Measurements from ENCODE around the gene RPL27. TPM values are rescaled to one million over a fixed set of nuclear protein-coding genes. Genes with fewer than 3 reads are reported as not detected.
A peak's percentile ranks its signal among the peaks of the same experiment; 100 is the strongest.

Gene RPL27
- total and polyA plus RNA-seq, 2 of the 13 experiments (the other 11 are each of a cell fraction or from before 2014, with no cell fraction given), result 1,585 to 5,840 TPM

DNA sequence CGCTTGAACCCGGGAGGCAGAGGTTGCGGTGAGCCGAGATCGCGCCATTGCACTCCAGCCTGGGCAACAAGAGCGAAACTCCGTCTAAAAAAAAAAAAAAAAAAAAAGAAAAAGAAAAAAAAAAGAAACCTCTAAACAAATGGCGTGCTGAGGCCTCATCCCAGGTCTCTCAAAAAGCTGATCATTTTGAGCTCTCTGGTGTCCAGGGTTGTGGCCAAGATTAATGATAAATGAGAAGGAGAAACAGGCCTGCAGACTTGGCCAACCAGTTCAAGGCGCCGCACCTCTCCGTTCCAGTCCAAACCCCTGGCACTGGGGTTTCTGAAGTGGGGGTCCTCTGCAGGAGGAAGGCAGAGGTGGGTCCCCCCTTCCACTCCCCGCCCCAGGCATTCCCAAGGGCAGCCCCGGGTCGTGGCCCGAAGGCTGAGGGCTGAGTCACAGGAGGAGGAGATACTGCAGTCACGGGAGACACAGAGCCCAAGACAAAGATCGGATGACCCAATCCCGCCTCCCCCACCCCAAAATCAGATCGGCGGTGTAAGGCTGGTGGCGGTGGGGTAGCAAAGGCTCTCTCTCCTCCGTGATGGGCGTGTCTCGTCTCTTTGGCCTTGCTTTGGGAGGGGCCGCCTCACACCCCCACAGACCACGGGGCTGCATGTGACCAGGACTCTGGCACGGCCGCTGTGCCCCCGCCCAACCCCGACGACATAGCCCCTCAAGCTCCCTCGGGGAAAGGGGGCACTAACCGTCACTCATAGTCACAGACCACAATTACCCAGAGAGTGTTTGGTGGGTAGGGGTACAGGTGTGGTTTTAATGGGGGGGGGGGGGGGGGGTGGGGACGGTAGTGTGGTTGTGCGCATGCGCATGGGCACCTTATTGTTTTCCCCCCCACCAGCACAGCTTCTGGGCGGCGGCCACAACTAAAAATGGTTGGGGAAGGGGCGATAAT is 22.8 kb downstream of the RPL27 start (continued):
- TF ChIP-seq CBX2 (IDR thresholded peaks at IDR 0.05; ENCODE audit: low read depth, low read length) (no peak), CBX2 (CRISPR knock-in tag; IDR thresholded peaks at IDR 0.05; ENCODE audit: low read depth) (no peak; the same call in 1 of the 2 replicates), SALL2 (CRISPR knock-in tag; IDR thresholded peaks at IDR 0.05) (0 out of 2 replicates have a peak, but pooled peaks have one; percentile 26), ZNF296 (CRISPR knock-in tag; conservative IDR thresholded peaks at IDR 0.05) (0 out of 2 replicates have a peak, but pooled peaks have one; percentile 28), ZNF792 (CRISPR knock-in tag; IDR thresholded peaks at IDR 0.05) (0 out of 2 replicates have a peak, but pooled peaks have one; percentile 19), RBFOX2 (IDR thresholded peaks at IDR 0.05; ENCODE audit: low read depth, low read length) (no peak), ZNF660 (CRISPR knock-in tag; IDR thresholded peaks at IDR 0.05; ENCODE audit: borderline replicate concordance, low read depth) (no peak), TEAD2 (CRISPR knock-in tag; IDR thresholded peaks at IDR 0.05) (no peak), ZSCAN12 (CRISPR knock-in tag; IDR thresholded peaks at IDR 0.05) (no peak), STAG1 (CRISPR knock-in tag; IDR thresholded peaks at IDR 0.05) (no peak), ZNF282 (IDR thresholded peaks at IDR 0.05; ENCODE audit: partially characterized antibody) (no peak), ZNF253 (CRISPR knock-in tag; IDR thresholded peaks at IDR 0.05; ENCODE audit: borderline replicate concordance) (0 out of 2 replicates have a peak, but pooled peaks have one; percentile 8), KDM6A (CRISPR knock-in tag; IDR thresholded peaks at IDR 0.05; ENCODE audit: low read depth) (no peak), NFE2L1 (CRISPR knock-in tag; IDR thresholded peaks at IDR 0.05; ENCODE audit: borderline replicate concordance) (no peak), CEBPG (CRISPR knock-in tag; IDR thresholded peaks at IDR 0.05) (peak; percentile 22; the same call in 1 of the 2 replicates)
- TF ChIP-seq, protein P1, sequence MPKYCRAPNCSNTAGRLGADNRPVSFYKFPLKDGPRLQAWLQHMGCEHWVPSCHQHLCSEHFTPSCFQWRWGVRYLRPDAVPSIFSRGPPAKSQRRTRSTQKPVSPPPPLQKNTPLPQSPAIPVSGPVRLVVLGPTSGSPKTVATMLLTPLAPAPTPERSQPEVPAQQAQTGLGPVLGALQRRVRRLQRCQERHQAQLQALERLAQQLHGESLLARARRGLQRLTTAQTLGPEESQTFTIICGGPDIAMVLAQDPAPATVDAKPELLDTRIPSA (CRISPR knock-in tag; IDR thresholded peaks at IDR 0.05; ENCODE audit: borderline replicate concordance), result no peak
- TF ChIP-seq, protein P2, sequence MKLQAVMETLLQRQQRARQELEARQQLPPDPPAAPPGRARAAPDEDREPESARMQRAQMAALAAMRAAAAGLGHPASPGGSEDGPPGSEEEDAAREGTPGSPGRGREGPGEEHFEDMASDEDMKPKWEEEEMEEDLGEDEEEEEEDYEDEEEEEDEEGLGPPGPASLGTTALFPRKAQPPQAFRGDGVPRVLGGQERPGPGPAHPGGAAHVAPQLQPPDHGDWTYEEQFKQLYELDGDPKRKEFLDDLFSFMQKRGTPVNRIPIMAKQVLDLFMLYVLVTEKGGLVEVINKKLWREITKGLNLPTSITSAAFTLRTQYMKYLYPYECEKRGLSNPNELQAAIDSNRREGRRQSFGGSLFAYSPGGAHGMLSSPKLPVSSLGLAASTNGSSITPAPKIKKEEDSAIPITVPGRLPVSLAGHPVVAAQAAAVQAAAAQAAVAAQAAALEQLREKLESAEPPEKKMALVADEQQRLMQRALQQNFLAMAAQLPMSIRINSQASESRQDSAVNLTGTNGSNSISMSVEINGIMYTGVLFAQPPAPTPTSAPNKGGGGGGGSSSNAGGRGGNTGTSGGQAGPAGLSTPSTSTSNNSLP (IDR thresholded peaks at IDR 0.05; ENCODE audit: low read depth, low read length), result no peak
- TF ChIP-seq, protein P3, sequence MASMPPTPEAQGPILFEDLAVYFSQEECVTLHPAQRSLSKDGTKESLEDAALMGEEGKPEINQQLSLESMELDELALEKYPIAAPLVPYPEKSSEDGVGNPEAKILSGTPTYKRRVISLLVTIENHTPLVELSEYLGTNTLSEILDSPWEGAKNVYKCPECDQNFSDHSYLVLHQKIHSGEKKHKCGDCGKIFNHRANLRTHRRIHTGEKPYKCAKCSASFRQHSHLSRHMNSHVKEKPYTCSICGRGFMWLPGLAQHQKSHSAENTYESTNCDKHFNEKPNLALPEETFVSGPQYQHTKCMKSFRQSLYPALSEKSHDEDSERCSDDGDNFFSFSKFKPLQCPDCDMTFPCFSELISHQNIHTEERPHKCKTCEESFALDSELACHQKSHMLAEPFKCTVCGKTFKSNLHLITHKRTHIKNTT (CRISPR knock-in tag; IDR thresholded peaks at IDR 0.05), result no peak
- TF ChIP-seq, protein P4, sequence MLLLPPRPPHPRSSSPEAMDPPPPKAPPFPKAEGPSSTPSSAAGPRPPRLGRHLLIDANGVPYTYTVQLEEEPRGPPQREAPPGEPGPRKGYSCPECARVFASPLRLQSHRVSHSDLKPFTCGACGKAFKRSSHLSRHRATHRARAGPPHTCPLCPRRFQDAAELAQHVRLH (CRISPR knock-in tag; IDR thresholded peaks at IDR 0.05; ENCODE audit: borderline replicate concordance, low read depth), result peak; percentile 56; the same call in 1 of the 2 replicates
- TF ChIP-seq, protein P5, sequence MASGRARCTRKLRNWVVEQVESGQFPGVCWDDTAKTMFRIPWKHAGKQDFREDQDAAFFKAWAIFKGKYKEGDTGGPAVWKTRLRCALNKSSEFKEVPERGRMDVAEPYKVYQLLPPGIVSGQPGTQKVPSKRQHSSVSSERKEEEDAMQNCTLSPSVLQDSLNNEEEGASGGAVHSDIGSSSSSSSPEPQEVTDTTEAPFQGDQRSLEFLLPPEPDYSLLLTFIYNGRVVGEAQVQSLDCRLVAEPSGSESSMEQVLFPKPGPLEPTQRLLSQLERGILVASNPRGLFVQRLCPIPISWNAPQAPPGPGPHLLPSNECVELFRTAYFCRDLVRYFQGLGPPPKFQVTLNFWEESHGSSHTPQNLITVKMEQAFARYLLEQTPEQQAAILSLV (CRISPR knock-in tag; IDR thresholded peaks at IDR 0.05; ENCODE audit: borderline replicate concordance), result no peak; the same call in 1 of the 2 replicates
- TF ChIP-seq, protein P6, sequence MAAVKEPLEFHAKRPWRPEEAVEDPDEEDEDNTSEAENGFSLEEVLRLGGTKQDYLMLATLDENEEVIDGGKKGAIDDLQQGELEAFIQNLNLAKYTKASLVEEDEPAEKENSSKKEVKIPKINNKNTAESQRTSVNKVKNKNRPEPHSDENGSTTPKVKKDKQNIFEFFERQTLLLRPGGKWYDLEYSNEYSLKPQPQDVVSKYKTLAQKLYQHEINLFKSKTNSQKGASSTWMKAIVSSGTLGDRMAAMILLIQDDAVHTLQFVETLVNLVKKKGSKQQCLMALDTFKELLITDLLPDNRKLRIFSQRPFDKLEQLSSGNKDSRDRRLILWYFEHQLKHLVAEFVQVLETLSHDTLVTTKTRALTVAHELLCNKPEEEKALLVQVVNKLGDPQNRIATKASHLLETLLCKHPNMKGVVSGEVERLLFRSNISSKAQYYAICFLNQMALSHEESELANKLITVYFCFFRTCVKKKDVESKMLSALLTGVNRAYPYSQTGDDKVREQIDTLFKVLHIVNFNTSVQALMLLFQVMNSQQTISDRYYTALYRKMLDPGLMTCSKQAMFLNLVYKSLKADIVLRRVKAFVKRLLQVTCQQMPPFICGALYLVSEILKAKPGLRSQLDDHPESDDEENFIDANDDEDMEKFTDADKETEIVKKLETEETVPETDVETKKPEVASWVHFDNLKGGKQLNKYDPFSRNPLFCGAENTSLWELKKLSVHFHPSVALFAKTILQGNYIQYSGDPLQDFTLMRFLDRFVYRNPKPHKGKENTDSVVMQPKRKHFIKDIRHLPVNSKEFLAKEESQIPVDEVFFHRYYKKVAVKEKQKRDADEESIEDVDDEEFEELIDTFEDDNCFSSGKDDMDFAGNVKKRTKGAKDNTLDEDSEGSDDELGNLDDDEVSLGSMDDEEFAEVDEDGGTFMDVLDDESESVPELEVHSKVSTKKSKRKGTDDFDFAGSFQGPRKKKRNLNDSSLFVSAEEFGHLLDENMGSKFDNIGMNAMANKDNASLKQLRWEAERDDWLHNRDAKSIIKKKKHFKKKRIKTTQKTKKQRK (IDR thresholded peaks at IDR 0.05; ENCODE audit: low read length), result no peak

Data from HepG2 (cell line).